WERI-Rb-1 (cell line): Measurements from ENCODE around the gene HTR2A.

Experiments used
- DNase-seq: peaks from one replicate; pipeline ENCODE4 v3.0.0-alpha.2; 2020
- H3K27ac ChIP-seq: fragments of 250-450 bp; sonication (Bioruptor Pico); 2 replicates; pipeline ENCODE4 v1.5.1; 2020; ENCODE audit warnings: mild to moderate bottlenecking, moderate library complexity
- H3K27me3 ChIP-seq: fragments of 250-450 bp; sonication (Bioruptor Pico); 2 replicates; pipeline ENCODE4 v1.5.1; 2021; ENCODE audit warnings: mild to moderate bottlenecking, low read depth, moderate library complexity; ENCODE audit not compliant: insufficient read depth, severe bottlenecking
- H3K36me3 ChIP-seq: fragments of 250-450 bp; sonication (Bioruptor Pico); 2 replicates; pipeline ENCODE4 v1.5.1; 2020; ENCODE audit warnings: mild to moderate bottlenecking, moderate library complexity
- H3K4me3 ChIP-seq: 2 replicates; pipeline ENCODE4 v1.5.1; 2011; ENCODE audit warnings: low read depth, mild to moderate bottlenecking, control low read depth, low read length
- H3K9me3 ChIP-seq: fragments of 250-450 bp; sonication (Bioruptor Pico); 2 replicates; pipeline ENCODE4 v1.5.1; 2021; ENCODE audit warnings: mild to moderate bottlenecking, moderate library complexity; ENCODE audit not compliant: severe bottlenecking
- TF ChIP-seq, protein P1 (sequence below): IDR thresholded peaks from 2 replicates; pipeline ENCODE4 v1.5.1; 2011; ENCODE audit warnings: low read depth, mild to moderate bottlenecking, control low read depth, inconsistent platforms, low read length

Gene HTR2A

DNA sequence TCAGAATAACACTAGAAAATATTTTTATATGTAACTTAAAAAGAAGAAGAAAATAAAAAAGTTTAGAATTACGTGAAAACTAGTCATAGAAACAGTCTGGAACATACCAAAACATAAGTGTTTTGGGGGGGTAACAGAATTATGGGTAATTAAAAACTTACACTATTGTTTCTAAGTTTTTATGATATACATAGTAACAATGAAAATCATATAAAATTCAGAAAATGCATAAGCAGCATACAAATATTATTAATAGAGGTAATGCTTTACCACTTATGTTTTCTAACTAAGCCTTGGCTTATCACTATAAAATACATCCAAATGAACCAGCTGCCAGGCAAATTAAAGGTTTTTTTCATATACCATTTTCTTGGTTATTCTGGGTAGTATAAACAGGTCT is 114.8 kb downstream of the HTR2A start:
- H3K27me3 ChIP-seq, result no peaks in the 10 kb centered on the region
- H3K27ac ChIP-seq, result no peak overlapping the region
- TF ChIP-seq, protein P1, sequence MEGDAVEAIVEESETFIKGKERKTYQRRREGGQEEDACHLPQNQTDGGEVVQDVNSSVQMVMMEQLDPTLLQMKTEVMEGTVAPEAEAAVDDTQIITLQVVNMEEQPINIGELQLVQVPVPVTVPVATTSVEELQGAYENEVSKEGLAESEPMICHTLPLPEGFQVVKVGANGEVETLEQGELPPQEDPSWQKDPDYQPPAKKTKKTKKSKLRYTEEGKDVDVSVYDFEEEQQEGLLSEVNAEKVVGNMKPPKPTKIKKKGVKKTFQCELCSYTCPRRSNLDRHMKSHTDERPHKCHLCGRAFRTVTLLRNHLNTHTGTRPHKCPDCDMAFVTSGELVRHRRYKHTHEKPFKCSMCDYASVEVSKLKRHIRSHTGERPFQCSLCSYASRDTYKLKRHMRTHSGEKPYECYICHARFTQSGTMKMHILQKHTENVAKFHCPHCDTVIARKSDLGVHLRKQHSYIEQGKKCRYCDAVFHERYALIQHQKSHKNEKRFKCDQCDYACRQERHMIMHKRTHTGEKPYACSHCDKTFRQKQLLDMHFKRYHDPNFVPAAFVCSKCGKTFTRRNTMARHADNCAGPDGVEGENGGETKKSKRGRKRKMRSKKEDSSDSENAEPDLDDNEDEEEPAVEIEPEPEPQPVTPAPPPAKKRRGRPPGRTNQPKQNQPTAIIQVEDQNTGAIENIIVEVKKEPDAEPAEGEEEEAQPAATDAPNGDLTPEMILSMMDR, result no peak
- no peak overlapping the region for H3K4me3 ChIP-seq
- DNase-seq, result no peak
- H3K9me3 ChIP-seq, result no peaks in the 10 kb centered on the region
- H3K36me3 ChIP-seq, result peaks cover 4% of the 10 kb centered on the region
